Effector CD4-positive, alpha-beta T cell (primary cell): ENCODE data around the gene LMAN1.

ENCODE experiments used
- DNase-seq: peaks from one replicate; pipeline ENCODE4 v3.0.0-alpha.2; 2020
- total RNA-seq: gene quantifications from one replicate; lab custom pipeline; 2026; lab: John Stamatoyannopoulos, UW

LMAN1 gene, protein sequence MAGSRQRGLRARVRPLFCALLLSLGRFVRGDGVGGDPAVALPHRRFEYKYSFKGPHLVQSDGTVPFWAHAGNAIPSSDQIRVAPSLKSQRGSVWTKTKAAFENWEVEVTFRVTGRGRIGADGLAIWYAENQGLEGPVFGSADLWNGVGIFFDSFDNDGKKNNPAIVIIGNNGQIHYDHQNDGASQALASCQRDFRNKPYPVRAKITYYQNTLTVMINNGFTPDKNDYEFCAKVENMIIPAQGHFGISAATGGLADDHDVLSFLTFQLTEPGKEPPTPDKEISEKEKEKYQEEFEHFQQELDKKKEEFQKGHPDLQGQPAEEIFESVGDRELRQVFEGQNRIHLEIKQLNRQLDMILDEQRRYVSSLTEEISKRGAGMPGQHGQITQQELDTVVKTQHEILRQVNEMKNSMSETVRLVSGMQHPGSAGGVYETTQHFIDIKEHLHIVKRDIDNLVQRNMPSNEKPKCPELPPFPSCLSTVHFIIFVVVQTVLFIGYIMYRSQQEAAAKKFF
- total RNA-seq: 87.1 reads per million, percentile 80 among the genes with 10 or more reads in this experiment

DNA sequence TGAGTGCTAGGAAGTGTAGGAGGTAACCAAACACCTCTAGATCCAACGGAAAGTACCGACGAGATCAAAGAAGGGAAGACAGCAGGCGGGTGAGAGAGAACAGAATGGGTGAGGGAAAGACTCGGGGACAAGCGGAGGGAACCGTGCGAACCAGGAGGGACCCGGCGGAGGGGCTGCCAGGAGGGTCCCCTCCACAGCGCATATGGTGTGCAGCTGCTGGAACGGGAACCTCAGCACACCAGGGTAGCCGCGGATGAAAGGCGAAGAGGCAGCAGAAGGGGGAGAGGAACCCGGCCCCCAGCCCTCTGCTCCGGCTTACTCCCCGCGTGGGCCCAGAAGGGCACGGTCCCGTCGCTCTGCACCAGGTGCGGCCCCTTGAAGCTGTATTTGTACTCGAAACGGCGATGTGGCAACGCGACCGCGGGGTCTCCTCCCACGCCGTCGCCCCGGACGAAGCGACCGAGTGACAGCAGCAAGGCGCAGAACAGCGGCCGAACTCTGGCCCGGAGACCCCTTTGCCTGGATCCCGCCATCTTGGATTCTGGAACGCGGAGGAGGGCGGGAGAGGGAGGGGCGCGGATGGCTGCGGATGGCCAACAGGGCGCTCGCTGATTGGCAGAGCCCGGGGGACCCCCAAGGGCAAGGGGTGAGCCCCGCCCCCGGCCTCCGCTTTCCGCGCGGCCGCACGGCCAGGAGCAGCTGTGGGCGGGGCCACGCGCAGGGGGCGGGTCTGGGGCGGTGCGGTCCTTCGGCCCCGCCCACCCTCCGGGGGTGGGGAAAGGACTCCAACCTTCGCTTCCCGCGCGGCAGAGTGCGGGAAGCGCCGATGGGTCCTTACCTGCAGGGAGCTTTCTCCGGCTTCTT, at the start of gene LMAN1:
LMAN1 (minus strand) TSS at position 554 of the 864 bp plus-strand sequence; CDS start at position 533, 21 bp downstream.
- DNase-seq: peak; percentile 88

- DNase-seq: peak; percentile 41
These were observed 43.5 kb upstream of the LMAN1 start for GRCh38 chr18:59402432-59403090.

DNA sequence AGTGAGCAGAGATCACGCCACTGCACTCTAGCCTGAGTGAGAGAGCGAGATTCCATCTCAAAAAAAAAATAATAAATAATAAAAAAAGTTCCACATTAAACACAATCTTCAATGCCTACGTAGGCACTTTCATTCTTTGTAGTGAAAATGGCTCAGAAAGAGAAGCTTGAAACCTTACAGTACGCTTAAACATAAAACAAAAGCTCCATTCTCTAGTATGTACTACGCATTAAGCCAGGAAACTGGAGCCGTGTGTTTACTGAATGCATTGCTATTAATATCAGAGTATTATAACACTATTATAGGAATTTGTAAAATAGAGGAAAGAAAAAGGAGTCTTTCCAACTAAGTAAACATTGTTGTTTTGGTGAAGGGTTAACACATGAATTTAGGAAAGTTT, 41.3 kb upstream of the LMAN1 start:
- DNase-seq: no peak

DNA sequence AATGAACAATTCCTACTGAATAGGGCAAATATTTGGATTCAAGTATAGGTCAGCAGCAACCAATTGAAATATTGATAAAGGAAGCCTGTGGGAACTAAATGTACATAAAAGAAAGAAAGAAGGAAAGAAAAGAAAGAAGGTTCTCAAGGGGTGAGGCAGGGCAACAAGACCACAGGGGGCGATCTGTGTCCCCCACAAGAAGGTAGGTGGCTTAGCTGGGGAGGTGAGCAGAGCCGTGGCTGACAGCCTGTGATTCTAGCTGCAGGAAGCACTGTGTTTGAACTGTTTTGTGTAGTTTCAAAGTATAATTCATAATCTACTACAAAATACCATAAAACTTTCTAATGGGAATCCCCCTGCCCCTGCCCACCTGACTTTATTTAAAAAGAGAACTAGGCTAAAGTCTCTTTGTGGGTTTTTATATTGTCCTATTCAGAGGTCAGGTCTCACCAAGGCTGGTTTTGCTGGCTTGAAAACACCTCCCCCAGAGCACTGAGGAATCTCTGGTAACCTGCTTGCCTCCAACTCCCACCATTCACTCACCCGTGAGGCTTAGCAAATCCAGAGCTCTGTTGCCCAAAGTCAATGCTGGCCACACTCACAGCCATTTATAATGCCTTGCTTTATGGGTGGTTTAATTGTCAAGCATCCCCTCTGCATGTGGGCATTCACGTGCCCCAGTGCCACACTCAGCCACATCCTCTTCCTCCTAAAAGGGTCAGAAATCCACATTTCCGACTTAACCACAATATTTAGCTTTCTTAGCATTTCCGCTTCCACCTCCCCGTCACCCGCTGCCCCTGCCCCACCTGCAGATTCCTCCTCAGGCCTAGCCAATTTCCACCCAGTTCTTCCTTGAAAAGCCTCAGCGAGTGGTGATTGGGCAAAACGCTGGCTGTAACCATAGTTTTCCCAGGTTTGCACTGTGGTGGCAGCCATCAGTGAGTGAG, 36.4 kb upstream of the LMAN1 start:
- no peak for DNase-seq

GRCh38 chr18:59393381-59393780, 34.3 kb upstream of the LMAN1 start:
- DNase-seq: no peak

DNA sequence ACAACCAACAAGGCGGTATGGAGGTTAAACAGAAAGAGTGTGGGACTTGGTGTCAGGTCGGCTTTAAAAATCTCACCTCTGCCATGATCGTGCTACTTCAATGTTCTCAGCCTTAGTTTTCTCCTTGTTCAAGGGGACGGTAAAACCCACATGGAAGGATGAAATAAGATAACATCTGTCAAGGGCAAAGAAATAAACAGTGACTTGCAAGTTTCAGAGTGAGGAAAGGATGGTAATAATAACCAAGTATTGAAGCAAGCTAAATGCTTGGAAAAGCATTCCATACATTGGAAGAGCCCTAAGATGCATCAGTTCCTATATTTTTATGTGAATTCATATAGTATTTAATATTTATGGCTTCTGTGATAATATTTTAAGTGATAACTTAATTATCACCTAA, 29.8 kb upstream of the LMAN1 start:
- DNase-seq: no peak

DNA sequence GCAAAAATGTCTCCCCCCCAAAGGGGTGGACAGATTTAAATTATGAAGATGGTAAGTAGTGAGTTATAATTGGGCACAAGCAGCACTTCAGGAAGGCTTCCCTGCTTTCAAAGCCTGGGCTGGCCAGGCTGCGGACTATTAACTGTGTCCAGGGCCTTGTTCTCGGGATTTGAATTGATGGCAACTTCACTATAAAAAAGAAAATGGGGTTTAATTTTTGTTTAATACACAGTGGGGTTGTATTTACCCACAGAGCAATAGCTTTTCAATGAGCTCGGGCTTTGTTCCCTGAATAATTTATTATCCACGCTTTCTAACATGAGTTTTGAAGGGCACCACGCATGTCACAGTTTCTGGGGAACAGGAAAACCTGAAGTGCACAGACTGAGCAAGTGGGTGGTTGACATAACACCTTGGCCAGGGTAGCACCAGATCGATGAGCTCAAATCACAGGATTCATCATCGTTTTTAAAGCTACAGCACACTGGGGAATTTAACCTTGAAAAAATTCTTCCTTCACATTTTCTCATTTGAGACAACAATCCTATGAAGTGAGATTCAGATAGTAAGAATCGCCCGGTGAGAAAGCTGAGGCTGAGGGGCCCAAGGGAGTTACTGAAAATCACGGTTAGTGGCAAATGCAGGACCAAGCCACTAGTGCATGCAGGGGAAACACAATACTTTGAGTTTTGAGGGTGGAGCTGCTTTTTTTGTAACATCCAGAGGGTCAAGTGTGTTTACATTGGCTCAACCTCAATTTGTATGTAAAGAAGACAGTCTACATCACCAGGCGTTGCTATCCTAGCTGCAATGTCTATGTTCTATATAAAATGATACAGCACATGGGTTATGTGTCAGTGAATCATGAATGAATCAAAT, 28.9 kb upstream of the LMAN1 start:
- DNase-seq: no peak

DNA sequence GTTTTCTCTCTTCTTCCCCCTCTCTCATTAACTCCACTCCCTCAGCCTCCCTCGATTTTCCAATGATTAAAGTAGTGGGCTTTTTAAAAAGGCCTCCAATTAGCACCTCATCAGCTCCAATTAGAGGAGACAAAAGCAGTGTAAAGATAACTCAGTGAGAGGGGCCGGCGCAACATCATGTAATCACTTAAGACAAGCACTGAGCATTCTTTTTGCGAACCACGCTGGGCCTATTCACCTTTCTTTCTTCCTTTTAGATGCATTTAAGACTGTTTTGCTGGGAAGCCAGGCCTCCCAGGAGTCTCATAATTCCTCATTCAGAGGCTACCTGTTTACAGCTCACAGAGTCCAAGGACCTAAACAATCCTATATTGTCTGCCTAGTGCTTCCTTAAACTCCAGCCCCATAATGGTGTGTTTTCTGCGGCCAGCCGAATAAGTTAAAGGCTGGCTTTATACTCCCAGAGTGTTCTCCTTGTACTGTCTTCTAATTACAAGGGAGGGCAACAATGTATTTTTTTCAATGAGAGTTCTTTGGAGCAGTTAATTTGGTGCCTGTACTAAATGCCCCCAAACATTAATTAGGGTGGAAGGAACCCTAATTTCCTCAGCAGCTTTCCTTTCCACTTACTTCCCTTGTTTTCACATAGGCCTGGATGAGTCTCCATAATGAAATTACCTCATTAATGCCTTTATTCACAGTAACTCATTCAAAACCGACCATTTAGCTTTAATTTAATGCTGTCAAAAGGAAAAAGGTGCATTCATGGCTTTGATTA, 28.0 kb upstream of the LMAN1 start:
- DNase-seq: no peak

GRCh38 chr18:59385191-59385590, 26.1 kb upstream of the LMAN1 start:
- DNase-seq: no peak

GRCh38 chr18:59383851-59384250, 24.8 kb upstream of the LMAN1 start:
- no peak for DNase-seq

DNA sequence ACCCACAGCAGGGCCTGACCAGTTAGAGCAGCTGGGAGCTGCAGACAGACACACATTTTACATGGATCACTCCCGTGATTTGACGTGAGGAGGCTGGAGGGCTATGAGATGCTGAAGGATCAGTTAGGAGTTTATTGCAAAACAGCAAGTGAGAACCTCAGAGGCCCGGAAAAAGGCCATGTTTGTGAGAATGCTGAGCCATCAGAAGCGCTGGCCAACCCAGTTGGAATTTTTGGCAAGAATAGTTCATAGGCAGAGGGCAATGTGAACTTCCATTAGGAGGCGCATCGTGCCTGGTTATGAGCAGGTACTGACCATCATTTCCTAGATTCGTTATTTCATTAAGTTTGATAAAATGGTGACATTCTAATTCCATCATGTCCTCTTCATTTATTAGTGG, 23.3 kb upstream of the LMAN1 start:
- no peak for DNase-seq

DNA sequence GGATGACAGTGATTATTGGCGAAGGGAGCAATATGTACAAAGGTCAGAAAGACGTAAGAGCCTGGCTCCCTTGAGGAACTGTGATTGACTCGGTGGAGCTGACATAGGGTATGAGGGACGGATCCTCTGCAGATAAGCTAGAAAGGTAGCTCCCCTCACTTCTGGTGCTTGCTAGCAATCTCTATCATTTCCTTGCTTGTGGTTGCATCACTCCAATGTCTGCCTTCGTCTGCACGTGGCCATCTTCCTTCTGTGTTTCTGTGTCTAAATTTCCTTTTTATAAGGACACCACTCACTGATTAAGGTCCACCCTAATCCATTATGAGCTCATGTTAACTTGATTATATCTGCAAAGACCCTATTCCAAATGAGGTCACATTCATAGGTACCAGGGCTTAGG, 22.9 kb upstream of the LMAN1 start:
- DNase-seq: no peak

DNA sequence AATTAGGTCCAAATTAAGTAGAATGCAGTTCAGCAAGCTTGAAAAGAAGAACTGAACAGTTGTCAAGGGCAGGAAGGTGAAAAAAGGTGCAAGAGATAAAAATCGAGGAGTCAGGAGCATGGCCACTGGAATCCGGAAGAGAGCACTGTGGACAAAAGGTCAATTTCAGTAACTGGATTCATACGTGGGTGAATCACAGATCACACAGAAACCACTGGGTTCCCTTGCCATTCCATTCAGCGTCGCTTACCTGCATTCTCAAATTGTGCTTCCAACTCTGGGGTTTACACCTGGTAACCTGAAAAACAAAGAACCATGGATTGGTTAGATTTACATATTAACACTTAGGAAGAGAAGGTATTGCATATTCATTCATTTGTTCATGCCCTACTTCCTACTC, 21.6 kb upstream of the LMAN1 start:
- no peak for DNase-seq

- DNase-seq: no peak
These were observed 20.9 kb upstream of the LMAN1 start for GRCh38 chr18:59379772-59380522.

DNA sequence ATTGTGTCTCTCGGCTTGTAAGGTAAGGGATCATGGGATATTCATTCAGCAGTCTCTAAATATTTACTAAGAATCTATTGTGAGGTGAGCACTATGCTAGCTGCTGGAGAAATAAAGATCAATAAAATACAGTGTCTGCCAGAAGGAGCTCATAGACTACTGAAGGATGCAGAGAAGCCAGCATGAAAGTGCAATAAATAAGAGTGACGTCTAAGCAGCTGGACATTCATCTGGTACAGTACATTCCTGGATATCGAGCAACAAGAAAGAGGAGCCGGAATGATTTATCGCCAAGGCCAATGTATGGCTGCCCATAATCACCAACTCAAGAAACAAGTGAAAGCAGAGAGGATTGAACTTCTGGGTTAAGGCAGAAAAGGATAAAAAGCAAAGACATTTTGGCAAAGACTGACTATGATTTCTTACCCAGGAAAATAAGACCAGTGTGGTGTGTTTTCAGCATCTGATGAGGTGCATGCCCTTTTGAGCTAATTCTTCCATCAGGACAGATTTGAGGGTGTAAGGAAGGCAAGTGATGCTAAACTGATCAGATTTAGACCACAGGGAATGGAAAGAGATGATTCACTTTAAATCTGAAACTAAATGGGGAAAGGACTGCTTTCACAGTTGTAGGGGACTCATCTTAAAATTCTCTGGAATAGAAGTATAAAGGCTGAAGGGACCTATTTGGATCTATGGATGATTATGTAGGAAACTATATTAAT, 18.7 kb upstream of the LMAN1 start:
- DNase-seq: no peak

- no peak for DNase-seq
These were observed 17.4 kb upstream of the LMAN1 start for GRCh38 chr18:59376351-59376935.

DNA sequence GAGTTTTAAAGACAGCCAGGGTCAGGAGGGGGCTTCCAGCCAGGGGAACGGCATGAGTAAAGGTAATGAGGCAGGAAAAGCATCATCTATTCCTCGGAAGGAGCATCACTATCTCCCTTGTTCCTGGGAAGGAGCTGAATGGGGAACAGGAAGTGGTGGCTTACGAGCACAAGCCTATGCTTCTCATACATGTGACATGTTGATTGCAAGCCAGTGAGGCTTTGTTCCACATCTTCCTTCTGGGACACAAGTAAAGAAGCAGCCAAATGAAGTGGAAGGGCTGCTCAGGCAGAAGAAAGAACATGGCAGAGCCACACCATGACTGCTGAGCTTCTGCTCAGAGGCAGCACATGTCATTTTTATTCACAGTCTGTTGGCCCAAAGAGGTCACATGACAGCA, 15.1 kb upstream of the LMAN1 start:
- DNase-seq: no peak

DNA sequence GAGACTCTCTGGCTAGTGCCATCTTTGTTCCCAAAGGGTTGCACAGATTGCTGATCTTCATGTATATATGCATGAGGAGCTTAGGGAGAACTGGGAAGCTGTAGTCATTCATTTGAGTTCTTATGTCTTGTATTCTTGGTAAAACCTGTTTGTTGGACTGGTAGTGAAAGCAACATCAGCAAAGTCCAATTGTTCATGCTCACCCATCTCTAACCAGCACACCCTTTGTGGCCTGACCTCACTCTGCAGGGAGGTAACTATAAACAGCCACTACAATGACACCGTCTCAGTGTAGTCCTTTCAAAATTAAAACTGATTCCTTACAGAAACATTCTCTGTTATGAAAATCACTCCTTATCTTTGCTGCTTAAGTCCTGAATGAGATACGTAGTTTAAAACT, 13.9 kb upstream of the LMAN1 start:
- no peak for DNase-seq
